ENCODE measurements around the gene ZNF195. TPM values are rescaled to one million over a fixed set of nuclear protein-coding genes. Genes with fewer than 3 reads are reported as not detected.

The ZNF195 gene
- total and polyA plus RNA-seq, 2 donors (not counting 1 experiment from before 2014, with no cell fraction given): 11.3 to 16.8 TPM

GRCh38 chr11:3356858-3357257 is 22.1 kb downstream of the ZNF195 start:
- H3K9me3 ChIP-seq (ENCODE audit: control insufficient read depth, insufficient read depth, low read depth, low read length): peaks cover 7% of the 10 kb centered on the region

GRCh38 chr11:3353066-3353465 is 25.9 kb downstream of the ZNF195 start:
- TF ChIP-seq CTCF (conservative IDR thresholded peaks at IDR 0.05 in 1 of 2, IDR thresholded peaks at IDR 0.05 in 1 of 2; ENCODE audit: low read depth in 1 of 2, low read length in 2 of 2): no peak
- no peak for TF ChIP-seq EZH2 (IDR thresholded peaks at IDR 0.05; ENCODE audit: low read length, missing control alignments)
- no peak overlapping the region for H2AFZ ChIP-seq (ENCODE audit: low read length)
- H3K9ac ChIP-seq (ENCODE audit: insufficient read depth, low read length): no peak overlapping the region
- H3K4me3 ChIP-seq (replicated peaks in 1 of 4; ENCODE audit: control extremely low read depth in 1 of 4, insufficient read depth in 1 of 4, low read depth in 3 of 4, low read length in 4 of 4): no peak overlapping the region
- no peaks in the 10 kb centered on the region for H4K20me1 ChIP-seq (ENCODE audit: control insufficient read depth, extremely low read depth, insufficient read depth, low read length)
- no peaks in the 10 kb centered on the region for H3K79me2 ChIP-seq (ENCODE audit: control insufficient read depth, insufficient read depth, low read length)
- no peak overlapping the region for H3K4me2 ChIP-seq (ENCODE audit: extremely low read depth, insufficient read depth, low read length)
- no peaks in the 10 kb centered on the region for H3K9me3 ChIP-seq (ENCODE audit: control insufficient read depth, insufficient read depth, low read depth, low read length)
- no peaks in the 10 kb centered on the region for H3K4me1 ChIP-seq (ENCODE audit: control insufficient read depth, extremely low read depth, insufficient read depth, low read length)
- DNase-seq (ENCODE audit: low read depth in 2 of 2): no peak
- no peaks in the 10 kb centered on the region for H3K36me3 ChIP-seq (ENCODE audit: control insufficient read depth, insufficient read depth, low read length)
- no peaks in the 10 kb centered on the region for H3K27me3 ChIP-seq (ENCODE audit: control insufficient read depth, insufficient read depth, low read length)
- no peak overlapping the region for H3K27ac ChIP-seq (ENCODE audit: insufficient read depth, low read length)

More at GRCh38 chr11:3356858-3357257, 22.1 kb downstream of the ZNF195 start:
- Histone ChIP-seq H3K9ac (ENCODE audit: insufficient read depth, low read length) (no peak overlapping the region), H3K4me2 (ENCODE audit: extremely low read depth, insufficient read depth, low read length) (no peak overlapping the region), H3K36me3 (ENCODE audit: control insufficient read depth, insufficient read depth, low read length) (peaks cover 9% of the 10 kb centered on the region), H3K27me3 (ENCODE audit: control insufficient read depth, insufficient read depth, low read length) (no peaks in the 10 kb centered on the region), H3K4me1 (ENCODE audit: control insufficient read depth, extremely low read depth, insufficient read depth, low read length) (no peaks in the 10 kb centered on the region), H3K27ac (ENCODE audit: insufficient read depth, low read length) (no peak overlapping the region), H3K4me3 (replicated peaks in 1 of 4; ENCODE audit: control extremely low read depth in 1 of 4, insufficient read depth in 1 of 4, low read depth in 3 of 4, low read length in 4 of 4) (no peak overlapping the region), H4K20me1 (ENCODE audit: control insufficient read depth, extremely low read depth, insufficient read depth, low read length) (no peaks in the 10 kb centered on the region), H2AFZ (ENCODE audit: low read length) (no peak overlapping the region), H3K79me2 (ENCODE audit: control insufficient read depth, insufficient read depth, low read length) (no peaks in the 10 kb centered on the region)
- no peak for TF ChIP-seq EZH2 (IDR thresholded peaks at IDR 0.05; ENCODE audit: low read length, missing control alignments)
- TF ChIP-seq CTCF (conservative IDR thresholded peaks at IDR 0.05 in 1 of 2, IDR thresholded peaks at IDR 0.05 in 1 of 2; ENCODE audit: low read depth in 1 of 2, low read length in 2 of 2): no peak
- DNase-seq (ENCODE audit: low read depth in 2 of 2): no peak

- no peak for DNase-seq (ENCODE audit: low read depth in 2 of 2)
- Histone ChIP-seq H3K27me3 (ENCODE audit: control insufficient read depth, insufficient read depth, low read length) (no peaks in the 10 kb centered on the region), H3K27ac (ENCODE audit: insufficient read depth, low read length) (no peak overlapping the region), H3K79me2 (ENCODE audit: control insufficient read depth, insufficient read depth, low read length) (no peaks in the 10 kb centered on the region), H3K4me3 (replicated peaks in 1 of 4; ENCODE audit: control extremely low read depth in 1 of 4, insufficient read depth in 1 of 4, low read depth in 3 of 4, low read length in 4 of 4) (no peak overlapping the region), H4K20me1 (ENCODE audit: control insufficient read depth, extremely low read depth, insufficient read depth, low read length) (no peaks in the 10 kb centered on the region), H3K4me1 (ENCODE audit: control insufficient read depth, extremely low read depth, insufficient read depth, low read length) (no peaks in the 10 kb centered on the region), H3K36me3 (ENCODE audit: control insufficient read depth, insufficient read depth, low read length) (no peaks in the 10 kb centered on the region), H3K9ac (ENCODE audit: insufficient read depth, low read length) (no peak overlapping the region), H3K9me3 (ENCODE audit: control insufficient read depth, insufficient read depth, low read depth, low read length) (no peaks in the 10 kb centered on the region), H2AFZ (ENCODE audit: low read length) (no peak overlapping the region), H3K4me2 (ENCODE audit: extremely low read depth, insufficient read depth, low read length) (no peak overlapping the region)
- TF ChIP-seq CTCF (conservative IDR thresholded peaks at IDR 0.05 in 1 of 2, IDR thresholded peaks at IDR 0.05 in 1 of 2; ENCODE audit: low read depth in 1 of 2, low read length in 2 of 2): no peak
- no peak for TF ChIP-seq EZH2 (IDR thresholded peaks at IDR 0.05; ENCODE audit: low read length, missing control alignments)
Observed at GRCh38 chr11:3347127-3347526, 31.8 kb downstream of the ZNF195 start.

All from fibroblast of lung (primary cell).